GM19099 (cell line): ENCODE results near the gene RNF207.

Experiments
- POLR2A ChIP-seq: IDR thresholded peaks from 3 replicates; pipeline ENCODE4 v1.6.1; 2011; ENCODE audit warnings: low read depth; ENCODE audit not compliant: insufficient read length; ENCODE audit errors: extremely low read depth

RNF207 gene

GRCh38 chr1:6245869-6246496 lies 40.1 kb downstream of the RNF207 start:
- no peak for TF ChIP-seq POLR2A

- no peak for TF ChIP-seq POLR2A
Measured at GRCh38 chr1:6246497-6247467, 40.9 kb downstream of the RNF207 start.

- TF ChIP-seq POLR2A: no peak
Measured at GRCh38 chr1:6247651-6248050, 41.7 kb downstream of the RNF207 start.

GRCh38 chr1:6248161-6248776 lies 42.4 kb downstream of the RNF207 start:
- no peak for TF ChIP-seq POLR2A

DNA sequence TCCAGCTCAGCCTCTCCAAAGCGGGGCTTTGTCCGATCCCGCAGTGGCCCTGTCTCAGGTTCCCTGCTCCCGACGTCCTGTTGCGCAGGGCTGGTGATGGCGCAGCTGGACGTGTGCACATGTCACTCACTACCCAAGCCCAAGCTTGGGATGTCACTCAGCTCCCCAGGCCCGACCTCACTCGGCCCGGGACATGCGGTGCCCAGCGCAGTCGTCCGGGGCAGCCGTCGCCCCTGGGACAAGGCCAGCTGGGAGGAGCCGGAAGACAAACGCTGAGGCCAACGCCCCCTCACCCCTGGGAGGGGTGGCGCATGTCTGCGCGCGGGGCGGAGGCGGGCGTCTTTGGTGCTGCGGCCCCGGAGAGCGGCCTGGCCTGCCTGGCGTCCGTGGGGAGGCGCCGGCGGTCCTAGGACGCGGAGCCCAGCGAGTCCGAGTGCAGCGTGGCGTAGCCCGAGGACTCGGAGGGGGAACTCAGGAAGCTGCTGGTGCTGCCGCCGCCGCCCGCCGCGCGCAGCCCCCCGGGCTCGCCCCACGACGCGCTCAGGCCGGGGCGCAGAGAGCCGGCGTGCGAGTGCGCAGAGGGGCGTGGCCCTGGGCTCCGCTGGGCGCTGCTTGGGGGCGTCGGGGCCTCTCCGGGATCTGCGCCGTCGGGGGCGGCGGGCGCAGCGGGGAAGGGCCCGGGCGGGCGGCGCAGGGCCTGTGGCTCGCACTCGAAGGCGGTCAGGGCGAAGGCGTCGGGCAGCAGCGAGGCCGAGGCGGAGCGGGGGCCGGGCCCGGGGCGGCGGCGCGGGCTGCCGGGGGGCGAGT lies 43.2 kb downstream of the RNF207 start:
- TF ChIP-seq POLR2A: no peak

DNA sequence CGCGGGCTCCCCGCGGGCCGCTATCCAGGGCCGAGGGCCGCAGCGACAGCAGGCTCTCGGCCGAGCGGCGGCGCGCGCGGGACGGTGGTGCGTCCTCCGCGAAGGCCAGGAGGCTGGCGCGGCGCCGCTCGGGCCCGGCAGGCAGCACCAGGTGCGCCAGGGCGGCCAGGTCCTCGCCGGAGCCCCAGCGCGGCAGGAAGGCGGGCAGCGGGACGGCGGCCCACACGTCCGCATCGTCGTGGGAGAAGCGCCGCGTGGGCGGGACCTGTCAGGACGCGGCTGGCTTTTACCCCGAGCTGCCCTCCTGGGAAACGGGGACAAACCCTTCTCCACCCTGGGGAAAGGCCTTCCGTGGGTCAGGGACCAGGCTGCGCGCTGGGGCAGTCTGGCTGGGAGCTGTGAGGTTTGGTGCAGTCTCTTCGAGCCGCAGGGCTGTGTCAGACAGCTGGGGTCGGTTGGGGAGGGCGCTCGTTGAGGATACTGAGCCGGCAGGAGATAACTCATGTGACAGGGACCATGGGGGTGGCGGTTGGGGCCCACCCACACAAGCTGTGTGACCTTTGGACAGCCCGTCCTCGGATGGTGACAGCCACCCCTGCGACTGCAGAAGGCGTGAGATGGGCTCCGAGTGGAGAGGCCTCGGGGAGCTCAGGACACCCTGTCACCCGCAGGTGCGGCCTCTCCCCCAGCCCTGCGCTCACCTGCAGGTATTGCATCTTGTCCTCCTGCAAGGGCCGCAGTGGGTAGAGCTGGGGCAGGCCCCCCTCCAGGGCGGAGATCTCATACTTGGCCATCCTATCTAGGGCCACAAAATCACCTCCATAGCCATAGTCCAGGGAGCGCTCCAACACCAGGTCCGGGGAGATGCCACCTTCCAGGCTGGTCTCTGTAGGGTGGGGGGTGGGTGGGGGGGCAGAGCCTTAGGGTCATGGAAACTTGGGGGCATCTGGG lies 44.1 kb downstream of the RNF207 start:
- TF ChIP-seq POLR2A: no peak

- no peak for TF ChIP-seq POLR2A
Measured at GRCh38 chr1:6251233-6251632, 45.3 kb downstream of the RNF207 start.

DNA sequence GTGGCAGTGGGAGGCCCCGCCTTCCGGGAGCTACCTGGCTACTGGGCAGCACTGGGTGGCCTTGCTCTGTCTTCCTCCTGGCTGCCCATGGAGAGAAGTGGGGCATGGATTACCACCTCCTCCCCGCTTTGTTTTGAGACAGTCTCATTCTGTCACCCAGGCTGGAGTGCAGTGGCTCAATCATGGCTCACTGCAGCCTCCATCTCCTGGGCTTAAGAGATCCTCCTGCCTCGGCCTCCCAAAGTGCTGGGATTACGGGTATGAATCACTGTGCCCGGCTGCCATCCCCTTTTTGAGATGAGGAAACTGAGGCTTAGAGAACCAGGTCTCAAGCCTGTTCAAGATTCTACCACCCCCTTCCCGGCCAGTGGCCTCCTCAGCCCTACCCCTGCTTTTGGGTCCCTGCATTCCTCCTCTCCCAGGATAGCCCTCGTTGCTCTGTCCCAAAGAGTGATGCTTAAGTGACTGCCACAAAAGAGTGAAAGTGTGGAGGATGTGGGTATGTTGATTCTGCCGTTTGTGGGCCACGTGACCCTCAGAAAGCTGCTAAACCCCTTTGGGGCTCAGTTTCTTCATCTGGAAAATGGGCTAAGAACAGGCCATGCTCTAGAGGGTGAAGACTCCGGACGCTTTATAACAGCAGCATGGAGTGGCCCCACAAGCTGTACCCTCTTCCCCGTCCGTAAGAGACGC lies 45.9 kb downstream of the RNF207 start:
- no peak for TF ChIP-seq POLR2A

GRCh38 chr1:6252374-6252710 lies 46.4 kb downstream of the RNF207 start:
- TF ChIP-seq POLR2A: no peak

- no peak for TF ChIP-seq POLR2A
Measured at GRCh38 chr1:6253380-6253779, 47.5 kb downstream of the RNF207 start.

GRCh38 chr1:6254691-6255090 lies 48.8 kb downstream of the RNF207 start:
- no peak for TF ChIP-seq POLR2A

DNA sequence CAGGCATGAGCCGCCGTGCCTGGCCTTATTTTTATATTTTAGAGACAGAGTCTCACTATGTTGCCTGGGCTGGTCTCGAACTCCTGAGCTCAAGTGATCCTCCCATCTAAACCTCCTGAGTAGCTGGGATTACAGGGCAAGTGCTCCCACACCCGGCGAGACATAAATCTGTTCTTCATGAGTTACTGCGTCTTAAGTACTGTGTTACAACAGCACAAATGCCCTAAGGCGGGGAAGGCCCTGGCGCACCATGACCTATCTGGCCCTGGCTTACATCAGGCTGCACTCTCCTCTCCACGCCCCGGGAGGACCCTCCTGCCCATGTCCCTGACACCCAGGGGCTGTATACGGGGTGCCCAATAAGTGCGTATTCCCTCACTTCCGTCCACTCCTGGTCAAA lies 50.7 kb downstream of the RNF207 start:
- TF ChIP-seq POLR2A: no peak

GRCh38 chr1:6257541-6258069 lies 51.7 kb downstream of the RNF207 start:
- TF ChIP-seq POLR2A: no peak
